Keratinocyte (primary cell): ENCODE measurements around the gene HAAO.

ENCODE experiments used
- CTCF ChIP-seq, 3 experiments: IDR thresholded peaks in 1 of 3; conservative IDR thresholded peaks in 1 of 3; optimal IDR thresholded peaks in 1 of 3; 2 replicates in 2 of 3; 3 replicates in 1 of 3; pipeline versions ENCODE3 to v1.5.1; 2011; ENCODE audit warnings: low read length in 3 of 3, mild to moderate bottlenecking in 3 of 3, moderate library complexity in 2 of 3, control low read depth in 1 of 3, inconsistent platforms in 1 of 3; ENCODE audit not compliant: insufficient read depth in 2 of 3; ENCODE audit errors: extremely low read depth in 1 of 3
- EZH2 ChIP-seq: IDR thresholded peaks from one replicate; pipeline ENCODE4 v1.6.1; 2012; ENCODE audit warnings: inconsistent platforms, mild to moderate bottlenecking, low read length, moderate library complexity

GRCh38 chr2:42800461-42800962, 8.1 kb upstream of the HAAO start:
- no peak for TF ChIP-seq EZH2
- TF ChIP-seq CTCF (optimal IDR thresholded peaks at IDR 0.05 in 1 of 3, IDR thresholded peaks at IDR 0.05 in 1 of 3, conservative IDR thresholded peaks at IDR 0.05 in 1 of 3; ENCODE audit: extremely low read depth in 1 of 3, insufficient read depth in 2 of 3, low read length in 3 of 3) = no peak
